Gastrocnemius medialis (tissue), 4 donors: Measurements from ENCODE around the gene VEZF1.
A peak's percentile ranks its signal among the peaks of the same experiment; 100 is the strongest.

Experiments
- POLR2A ChIP-seq, 2 donors: fragments of 450-650 bp; IDR thresholded peaks; one replicate each; pipeline ENCODE4 v1.6.1; 2017; ENCODE audit warnings: antibody characterized with exemption in 2 of 2, mild to moderate bottlenecking in 2 of 2, moderate library complexity in 2 of 2
- TF ChIP-seq, protein P1 (sequence below), 5 experiments: fragments of 450-650 bp in 3 of 5; fragments of 200-600 bp in 2 of 5; sonication (generic) in 2 of 5; IDR thresholded peaks in 4 of 5; conservative IDR thresholded peaks in 1 of 5; 1 replicate in 4 of 5; 2 replicates in 1 of 5; pipeline ENCODE4 v1.5.1; 2016 to 2019; ENCODE audit warnings: antibody characterized with exemption in 5 of 5, mild to moderate bottlenecking in 3 of 5, moderate library complexity in 3 of 5

DNA sequence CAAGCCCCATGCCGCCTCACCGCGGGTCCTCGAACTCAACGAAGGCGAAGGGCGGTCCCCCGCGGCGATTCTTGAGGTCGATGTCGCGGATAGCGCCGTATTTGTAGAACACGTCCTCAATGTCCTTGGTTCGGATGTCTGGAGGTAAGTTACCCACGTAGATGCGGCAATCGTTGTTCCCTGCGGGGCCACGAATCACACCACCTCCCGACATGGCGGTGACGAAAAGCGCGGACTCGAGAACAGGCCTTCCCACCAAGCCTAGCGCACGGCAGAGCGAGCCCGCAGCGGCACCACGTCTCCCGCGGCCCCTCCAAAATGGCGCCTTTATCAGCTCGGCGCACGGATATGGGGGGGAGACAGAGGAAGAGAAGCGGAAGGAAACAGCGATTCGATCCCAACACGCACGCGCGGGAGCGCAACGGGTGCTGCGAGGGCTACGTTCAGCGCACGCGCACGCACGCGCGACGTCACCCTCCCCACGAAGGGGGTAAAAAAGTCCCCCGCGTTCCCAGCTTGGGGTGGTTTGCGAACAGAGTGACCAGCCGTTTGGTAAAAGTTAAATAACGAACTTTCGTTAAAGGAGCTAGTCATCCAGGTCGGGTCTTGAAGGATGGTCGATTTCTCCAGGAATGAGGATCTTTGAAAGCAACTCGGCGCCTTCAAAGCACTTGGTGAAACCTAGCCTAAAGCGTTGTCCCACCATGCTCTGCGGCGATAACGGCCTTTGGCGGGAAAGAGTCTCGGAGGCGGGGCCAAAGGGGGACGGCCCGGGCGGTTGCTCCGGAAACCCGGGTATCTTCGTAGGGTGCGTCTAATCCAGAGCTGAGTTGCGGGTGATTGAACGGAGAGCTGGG is 19.1 kb upstream of the VEZF1 start, which contains the start of gene SRSF1:
- TF ChIP-seq, protein P1, sequence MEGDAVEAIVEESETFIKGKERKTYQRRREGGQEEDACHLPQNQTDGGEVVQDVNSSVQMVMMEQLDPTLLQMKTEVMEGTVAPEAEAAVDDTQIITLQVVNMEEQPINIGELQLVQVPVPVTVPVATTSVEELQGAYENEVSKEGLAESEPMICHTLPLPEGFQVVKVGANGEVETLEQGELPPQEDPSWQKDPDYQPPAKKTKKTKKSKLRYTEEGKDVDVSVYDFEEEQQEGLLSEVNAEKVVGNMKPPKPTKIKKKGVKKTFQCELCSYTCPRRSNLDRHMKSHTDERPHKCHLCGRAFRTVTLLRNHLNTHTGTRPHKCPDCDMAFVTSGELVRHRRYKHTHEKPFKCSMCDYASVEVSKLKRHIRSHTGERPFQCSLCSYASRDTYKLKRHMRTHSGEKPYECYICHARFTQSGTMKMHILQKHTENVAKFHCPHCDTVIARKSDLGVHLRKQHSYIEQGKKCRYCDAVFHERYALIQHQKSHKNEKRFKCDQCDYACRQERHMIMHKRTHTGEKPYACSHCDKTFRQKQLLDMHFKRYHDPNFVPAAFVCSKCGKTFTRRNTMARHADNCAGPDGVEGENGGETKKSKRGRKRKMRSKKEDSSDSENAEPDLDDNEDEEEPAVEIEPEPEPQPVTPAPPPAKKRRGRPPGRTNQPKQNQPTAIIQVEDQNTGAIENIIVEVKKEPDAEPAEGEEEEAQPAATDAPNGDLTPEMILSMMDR (IDR thresholded peaks at IDR 0.05 in 4 of 5, conservative IDR thresholded peaks at IDR 0.05 in 1 of 5), result peak in 1 of 5 experiments; percentile 25
- TF ChIP-seq POLR2A (IDR thresholded peaks at IDR 0.05), result peak; percentile 97 to 98
